ENCODE measurements around the gene THBD.

THBD gene

GRCh38 chr20:23049201-23050075 is at the start of gene THBD:
Gene THBD (minus strand): TSS chr20:23049672. CDS start chr20:23049504, 168 bp downstream.
- peak; percentile 80 to 87 (median 82) for DNase-seq

- DNase-seq, result peak in 2 of 3 donors; percentile 43 to 44
Observed at GRCh38 chr20:23097636-23098580, 48.4 kb upstream of the THBD start.

GRCh38 chr20:23096986-23097520 is 47.6 kb upstream of the THBD start:
- DNase-seq, result peak in 1 of 3 donors; percentile 51

GRCh38 chr20:23096097-23096496 is 46.6 kb upstream of the THBD start:
- peak; percentile 52 to 75 (median 69) for DNase-seq

- DNase-seq, result peak in 1 of 3 donors; percentile 50
Observed at GRCh38 chr20:23095499-23095898, 46.0 kb upstream of the THBD start.

- peak; percentile 44 to 78 (median 61) for DNase-seq
Observed at GRCh38 chr20:23094927-23095326, 45.5 kb upstream of the THBD start.

GRCh38 chr20:23094213-23094896 is 44.9 kb upstream of the THBD start:
- no peak for DNase-seq

- no peak for DNase-seq
Observed at GRCh38 chr20:23093613-23094012, 44.1 kb upstream of the THBD start.

GRCh38 chr20:23092861-23093495 is 43.5 kb upstream of the THBD start:
- DNase-seq, result peak in 1 of 3 donors; percentile 51

GRCh38 chr20:23092384-23092756 is 42.9 kb upstream of the THBD start:
- DNase-seq, result no peak

- no peak for DNase-seq
Observed at GRCh38 chr20:23091721-23092383, 42.4 kb upstream of the THBD start.

- peak in 2 of 3 donors; percentile 52 to 78 for DNase-seq
Observed at GRCh38 chr20:23090878-23091277, 41.4 kb upstream of the THBD start.

GRCh38 chr20:23090147-23090546 is 40.7 kb upstream of the THBD start:
- no peak for DNase-seq

GRCh38 chr20:23088866-23089265 is 39.4 kb upstream of the THBD start:
- no peak for DNase-seq

GRCh38 chr20:23087587-23088251 is 38.2 kb upstream of the THBD start:
- DNase-seq, result peak; percentile 77 to 82 (median 78)

- DNase-seq, result peak; percentile 62 to 89 (median 80)
Observed at GRCh38 chr20:23086931-23087411, 37.5 kb upstream of the THBD start.

- peak; percentile 73 to 88 (median 81) for DNase-seq
Observed at GRCh38 chr20:23086056-23086566, 36.6 kb upstream of the THBD start, which contains the start of gene CD93. Gene CD93 (minus strand): TSS chr20:23086324. CDS start chr20:23086192, 132 bp downstream.

GRCh38 chr20:23085436-23086055 is 36.1 kb upstream of the THBD start:
- no peak for DNase-seq

- DNase-seq, result no peak
Observed at GRCh38 chr20:23084845-23085365, 35.4 kb upstream of the THBD start.

All from suppressor macrophage treated with lipopolysaccharide for 1 hour (primary cell).